Sciatic nerve (tissue), 2 donors: ENCODE measurements around the gene AP4S1. TPM values are rescaled to one million over a fixed set of nuclear protein-coding genes. Genes with fewer than 3 reads are reported as not detected.
"Not testable (repeated sequence)": the region's sequence is repeated elsewhere in the genome, so short reads cannot be mapped to it uniquely, and the experiment has no call there.

Experiments used
- ATAC-seq: fragments of 200-7000 bp; cut with Tn5 transposase; one replicate; pipeline ENCODE4 v1.9.1; 2020; ENCODE audit warnings: mild to moderate bottlenecking, moderate library complexity
- DNase-seq: peaks from one replicate; pipeline ENCODE4 v3.0.0-alpha.2; 2020; ENCODE audit warnings: low spot score
- intact Hi-C: fragments of 100-400 bp; cut with DNase I; formaldehyde crosslinking; loops from one replicate; pipeline ENCODE4 v1.14.2; 2022
- total RNA-seq: library from RNA; stranded (reverse); fragmentation: NEBNext Ultra II Directional; extraction: Animal tissue kit (Norgen Biotek cat#: 25700); gene quantifications from one replicate; pipeline ENCODE4 v1.2.1, GENCODE V29; 2021
- donor health status: DM: no; HTN: no; CAD: no.
- donor health status: DM: no; HTN: no; CAD: no.

The AP4S1 gene
- total RNA-seq, 1 donor from 2014 or later, result 13.3 TPM

GRCh38 chr14:31071151-31071550 is 45.7 kb downstream of the AP4S1 start:
- ATAC-seq (no peak), DNase-seq (no peak)
- intact Hi-C loops, result no loop called here

DNA sequence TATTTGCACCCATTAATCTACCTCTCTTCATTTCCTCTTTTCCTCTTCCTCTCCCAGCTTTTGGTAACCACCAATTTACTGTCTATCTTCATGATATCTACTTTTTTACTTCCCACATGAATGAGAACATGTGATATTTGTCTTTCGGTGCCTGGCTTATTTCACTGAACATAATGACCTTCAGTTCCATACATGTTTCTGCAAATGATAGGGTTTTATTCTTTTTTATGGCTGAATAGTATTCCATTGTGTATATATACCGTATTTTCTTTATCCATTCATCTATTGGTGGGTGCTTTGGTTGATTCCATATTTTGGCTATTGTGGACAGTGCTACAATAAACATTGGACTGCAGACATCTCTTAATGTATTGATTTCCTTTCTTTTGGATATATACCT is 49.7 kb downstream of the AP4S1 start:
- ATAC-seq (no peak), DNase-seq (no peak)
- intact Hi-C loops, result no loop called here

- ATAC-seq, result no peak
- intact Hi-C loops, result no loop called here
Observed at GRCh38 chr14:31078766-31079165, 53.3 kb downstream of the AP4S1 start.

GRCh38 chr14:31080056-31080455 is 54.6 kb downstream of the AP4S1 start:
- intact Hi-C loops, result no loop called here
- no peak for DNase-seq
- no peak for ATAC-seq

More at GRCh38 chr14:31078766-31079165, 53.3 kb downstream of the AP4S1 start:
- no peak for DNase-seq

GRCh38 chr14:31080484-31080883 is 55.0 kb downstream of the AP4S1 start:
- no peak for ATAC-seq
- intact Hi-C loops, result no loop called here
- no peak for DNase-seq

GRCh38 chr14:31083781-31084180 is 58.3 kb downstream of the AP4S1 start:
- intact Hi-C loops, result no loop called here
- ATAC-seq, result no peak
- no peak for DNase-seq

DNA sequence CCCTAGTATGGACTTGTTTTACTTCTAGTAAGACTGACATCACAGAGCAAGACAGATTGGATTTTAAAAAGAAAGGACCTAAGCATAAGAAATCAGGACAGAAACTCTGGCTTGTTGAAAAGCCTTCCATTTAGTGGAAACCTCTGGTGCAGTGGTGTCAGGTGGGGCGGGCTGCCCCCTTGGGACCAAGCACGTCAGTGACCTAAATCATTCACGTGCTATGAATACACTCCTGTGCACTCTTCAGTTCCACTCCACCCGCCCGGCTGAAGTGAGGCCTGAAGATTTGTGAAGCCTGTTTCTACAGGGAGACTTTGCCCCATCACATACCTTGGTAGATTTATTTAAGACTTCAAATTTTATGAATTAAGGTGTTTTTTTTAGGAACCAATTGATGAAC is 58.9 kb downstream of the AP4S1 start:
- no peak for ATAC-seq

GRCh38 chr14:31085027-31085426 is 59.6 kb downstream of the AP4S1 start:
- intact Hi-C loops, result no loop called here
- no peak for ATAC-seq
- no peak for DNase-seq

More for the DNA sequence above, 58.9 kb downstream of the AP4S1 start:
- no peak for DNase-seq
- intact Hi-C loops, result no loop called here

DNA sequence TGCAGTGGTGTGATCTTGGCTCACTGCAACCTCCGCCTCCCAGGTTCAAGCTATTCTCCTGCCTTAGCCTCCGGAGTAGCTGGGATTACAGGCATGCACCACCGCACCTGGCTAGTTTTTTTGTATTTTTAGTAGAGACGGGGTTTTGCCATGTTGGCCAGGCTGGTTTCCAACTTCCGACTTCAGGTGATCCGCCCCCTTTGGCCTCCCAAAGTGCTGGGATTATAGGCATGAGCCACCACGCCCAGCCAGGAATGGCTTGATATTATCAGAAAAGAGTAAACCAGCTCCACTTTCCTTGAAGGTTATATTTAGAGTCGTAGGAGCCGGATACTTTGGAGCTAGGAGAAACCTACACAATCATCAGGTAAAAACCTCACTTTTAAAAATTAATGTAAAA is 61.0 kb downstream of the AP4S1 start:
- ATAC-seq, DNase-seq, intact Hi-C loops: not testable (repeated sequence)

DNA sequence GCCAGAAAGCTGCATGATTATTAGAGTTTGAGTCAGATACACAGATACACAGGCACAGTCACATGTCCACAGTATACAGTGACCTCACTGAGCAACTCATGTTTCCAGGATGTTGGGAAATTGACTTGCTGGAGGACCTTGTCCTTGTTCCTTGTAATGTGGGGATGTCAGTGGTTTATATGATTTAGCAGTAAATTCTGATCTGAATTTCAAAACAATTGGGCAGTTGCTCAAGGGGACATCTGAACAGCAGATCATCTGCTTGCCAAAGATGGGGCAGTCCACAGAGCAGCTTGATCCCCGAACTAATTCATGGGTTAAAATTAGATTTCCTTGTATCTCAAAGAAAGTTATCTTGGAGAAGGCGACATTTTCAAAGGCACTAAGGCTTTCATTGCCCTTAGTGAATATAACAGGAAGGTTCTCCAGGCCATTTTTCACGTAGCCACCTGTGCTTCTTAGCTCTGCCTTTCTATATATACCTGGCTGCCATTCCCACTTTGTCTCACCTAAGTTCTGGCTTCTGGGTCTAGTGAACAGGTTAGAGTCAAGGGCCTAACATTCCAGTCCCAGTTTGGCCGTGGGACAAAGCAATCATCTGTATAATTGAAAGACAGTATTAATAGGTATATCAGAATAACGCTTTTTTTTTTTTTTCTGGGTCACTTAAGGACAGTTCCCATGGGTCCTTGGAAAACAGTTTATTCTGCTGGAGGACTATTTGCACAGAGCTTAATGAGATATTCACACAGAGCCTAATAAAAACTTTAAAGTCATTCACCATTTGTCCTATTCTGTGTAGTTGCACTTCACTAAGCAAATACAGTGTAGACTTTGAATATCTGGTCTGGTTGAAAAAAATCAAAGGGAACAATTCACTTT is 65.7 kb downstream of the AP4S1 start:
- ATAC-seq, result peak; percentile 92
- intact Hi-C loops, result no loop called here
- DNase-seq, result no peak

GRCh38 chr14:31092160-31092708 is 66.8 kb downstream of the AP4S1 start:
- intact Hi-C loops, result no loop called here
- ATAC-seq, result no peak
- DNase-seq, result no peak

DNA sequence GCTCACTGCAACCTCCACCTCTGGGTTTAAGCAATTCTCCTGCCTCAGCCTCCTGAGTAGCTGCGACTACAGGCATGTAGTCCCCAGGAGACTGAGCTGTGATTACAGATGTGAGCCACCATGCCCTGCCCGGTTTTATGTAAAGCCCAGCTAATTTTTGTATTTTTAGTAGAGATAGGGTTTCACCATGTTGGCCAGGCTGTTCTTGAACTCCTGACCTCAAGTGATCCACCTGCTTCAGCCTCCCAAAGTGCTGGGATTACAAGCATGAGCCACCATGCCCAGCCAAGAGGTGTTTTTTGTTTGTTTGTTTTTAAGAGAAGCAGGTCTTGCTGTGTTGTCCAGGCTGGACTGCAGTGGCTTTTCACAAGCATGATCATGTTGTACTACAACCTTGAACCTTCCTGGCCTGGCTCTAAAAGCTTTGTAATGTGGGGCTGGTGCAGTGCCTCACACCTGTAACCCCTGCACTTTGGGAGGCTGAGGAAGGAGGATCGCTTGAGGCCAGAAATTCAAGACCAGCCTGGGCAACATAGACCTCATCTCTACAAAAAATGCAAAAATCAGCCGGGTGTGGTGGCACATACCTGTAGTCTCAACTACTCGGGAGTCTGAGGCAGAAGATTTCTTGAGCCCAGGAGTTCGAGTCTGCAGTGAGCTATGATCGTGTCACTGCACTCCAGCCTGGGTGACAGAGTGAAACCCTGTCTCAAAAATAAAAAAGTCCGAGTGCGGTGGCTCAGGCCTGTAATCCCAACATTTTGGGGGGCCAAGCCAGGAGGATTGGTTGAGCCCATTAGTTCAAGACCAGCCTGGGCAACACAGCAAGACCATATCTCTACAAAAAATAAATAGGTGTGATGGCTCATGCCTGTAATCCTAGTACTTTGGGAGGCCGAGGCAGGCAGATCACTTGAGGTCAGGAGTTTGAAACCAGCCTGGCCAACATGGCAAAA is 68.7 kb downstream of the AP4S1 start:
- ATAC-seq, intact Hi-C loops, DNase-seq: not testable (repeated sequence)

GRCh38 chr14:31095817-31096216 is 70.4 kb downstream of the AP4S1 start:
- ATAC-seq, intact Hi-C loops, DNase-seq: not testable (repeated sequence)

GRCh38 chr14:31096255-31096654 is 70.8 kb downstream of the AP4S1 start:
- DNase-seq (no peak), ATAC-seq (no peak)
- intact Hi-C loops, result no loop called here

GRCh38 chr14:31097081-31097480 is 71.6 kb downstream of the AP4S1 start:
- intact Hi-C loops, result no loop called here
- ATAC-seq (no peak), DNase-seq (no peak)

DNA sequence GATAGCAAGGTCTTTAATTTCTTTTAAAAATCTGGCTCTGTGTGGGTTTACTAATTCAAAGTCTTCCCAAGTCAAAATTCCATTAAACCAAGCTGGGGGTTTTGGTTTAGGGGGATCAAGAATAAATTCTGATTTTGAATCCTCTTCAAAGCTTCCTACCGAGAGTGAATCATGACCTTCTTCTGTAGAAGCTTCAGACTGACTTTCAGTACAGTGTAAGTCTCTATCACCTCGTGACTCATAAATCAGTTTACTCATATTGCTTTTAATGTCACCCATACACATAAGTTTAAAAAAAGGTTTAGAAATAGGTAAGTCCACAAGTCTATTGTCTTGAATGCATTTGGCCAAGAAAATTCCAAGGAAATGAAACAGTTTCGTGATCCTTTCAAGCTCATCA is 81.3 kb downstream of the AP4S1 start:
- intact Hi-C loops, result no loop called here
- ATAC-seq (no peak), DNase-seq (no peak)

- no peak for ATAC-seq
- DNase-seq, result no peak
- intact Hi-C loops, result no loop called here
Observed at GRCh38 chr14:31109257-31109656, 83.8 kb downstream of the AP4S1 start.

DNA sequence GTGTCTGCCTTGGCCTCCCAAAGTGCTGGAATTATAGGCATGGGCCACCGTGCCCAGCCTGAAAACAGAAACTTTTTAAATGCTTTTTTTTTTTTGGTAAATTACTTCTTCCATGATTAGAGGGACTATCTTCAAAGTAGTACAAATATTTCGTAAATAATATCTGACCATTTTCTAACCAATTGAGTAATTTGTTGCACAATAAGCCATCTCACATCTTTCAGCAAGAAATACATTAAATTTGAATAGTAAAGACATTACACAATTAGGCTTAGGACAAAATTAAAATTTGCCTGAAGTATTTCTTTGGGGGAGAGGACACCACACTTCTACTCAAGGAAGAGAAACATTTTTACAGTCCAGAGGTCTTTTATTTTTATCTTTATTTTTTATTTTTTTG is 85.4 kb downstream of the AP4S1 start:
- no peak for DNase-seq
- intact Hi-C loops, result no loop called here
- ATAC-seq, result no peak

- intact Hi-C loops, result no loop called here
- ATAC-seq, result no peak
- DNase-seq, result no peak
Observed at GRCh38 chr14:31113794-31114193, 88.3 kb downstream of the AP4S1 start.
